GM18907 (cell line): Measurements from ENCODE around the gene USP17L20.
"Not testable (repeated sequence)": the region's sequence is repeated elsewhere in the genome, so short reads cannot be mapped to it uniquely, and the experiment has no call there.

ENCODE experiments used
- ATAC-seq: cut with Tn5 transposase; IDR thresholded peaks from one replicate; pipeline ENCODE4 v1.9.1; 2021; ENCODE audit warnings: mild to moderate bottlenecking, moderate library complexity; ENCODE audit not compliant: unreplicated experiment

USP17L20 gene, protein sequence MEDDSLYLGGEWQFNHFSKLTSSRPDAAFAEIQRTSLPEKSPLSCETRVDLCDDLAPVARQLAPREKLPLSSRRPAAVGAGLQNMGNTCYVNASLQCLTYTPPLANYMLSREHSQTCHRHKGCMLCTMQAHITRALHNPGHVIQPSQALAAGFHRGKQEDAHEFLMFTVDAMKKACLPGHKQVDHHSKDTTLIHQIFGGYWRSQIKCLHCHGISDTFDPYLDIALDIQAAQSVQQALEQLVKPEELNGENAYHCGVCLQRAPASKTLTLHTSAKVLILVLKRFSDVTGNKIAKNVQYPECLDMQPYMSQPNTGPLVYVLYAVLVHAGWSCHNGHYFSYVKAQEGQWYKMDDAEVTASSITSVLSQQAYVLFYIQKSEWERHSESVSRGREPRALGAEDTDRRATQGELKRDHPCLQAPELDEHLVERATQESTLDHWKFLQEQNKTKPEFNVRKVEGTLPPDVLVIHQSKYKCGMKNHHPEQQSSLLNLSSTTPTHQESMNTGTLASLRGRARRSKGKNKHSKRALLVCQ

DNA sequence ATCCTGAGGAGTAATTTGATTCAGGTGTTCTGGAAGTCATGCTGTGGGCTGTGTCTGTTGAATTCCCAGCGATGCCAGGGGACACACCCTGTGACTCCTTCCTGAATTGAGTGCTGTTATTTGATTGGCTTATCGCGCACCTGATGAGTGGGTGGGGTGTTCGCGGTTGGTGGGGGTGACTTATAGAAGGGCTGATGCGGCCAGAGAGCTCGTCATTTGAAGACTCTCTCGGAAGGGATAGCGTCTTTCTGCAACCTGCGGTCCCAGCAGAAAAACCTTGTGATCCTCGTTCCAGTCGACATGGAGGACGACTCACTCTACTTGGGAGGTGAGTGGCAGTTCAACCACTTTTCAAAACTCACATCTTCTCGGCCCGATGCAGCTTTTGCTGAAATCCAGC is at the start of gene USP17L20:
USP17L20 (plus strand) TSS at position 301 of the 400 bp plus-strand sequence; CDS start at position 301, 0 bp downstream.
- ATAC-seq, result not testable (repeated sequence)

DNA sequence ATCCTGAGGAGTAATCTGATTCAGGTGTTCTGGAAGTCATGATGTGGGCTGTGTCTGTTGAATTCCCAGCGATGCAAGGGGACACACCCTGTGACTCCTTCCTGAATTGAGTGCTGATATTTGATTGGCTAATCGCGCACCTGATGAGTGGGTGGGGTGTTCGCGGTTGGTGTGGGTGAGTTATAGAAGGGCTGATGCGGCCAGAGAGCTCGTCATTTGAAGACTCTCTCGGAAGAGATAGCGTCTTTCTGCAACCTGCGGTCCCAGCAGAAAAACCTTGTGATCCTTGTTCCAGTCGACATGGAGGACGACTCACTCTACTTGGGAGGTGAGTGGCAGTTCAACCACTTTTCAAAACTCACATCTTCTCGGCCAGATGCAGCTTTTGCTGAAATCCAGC is 47.6 kb upstream of the USP17L20 start, which contains the start of gene USP17L10:
USP17L10 (plus strand) TSS at position 301 of the 400 bp plus-strand sequence; CDS start at position 301, 0 bp downstream.
- not testable (repeated sequence) for ATAC-seq

DNA sequence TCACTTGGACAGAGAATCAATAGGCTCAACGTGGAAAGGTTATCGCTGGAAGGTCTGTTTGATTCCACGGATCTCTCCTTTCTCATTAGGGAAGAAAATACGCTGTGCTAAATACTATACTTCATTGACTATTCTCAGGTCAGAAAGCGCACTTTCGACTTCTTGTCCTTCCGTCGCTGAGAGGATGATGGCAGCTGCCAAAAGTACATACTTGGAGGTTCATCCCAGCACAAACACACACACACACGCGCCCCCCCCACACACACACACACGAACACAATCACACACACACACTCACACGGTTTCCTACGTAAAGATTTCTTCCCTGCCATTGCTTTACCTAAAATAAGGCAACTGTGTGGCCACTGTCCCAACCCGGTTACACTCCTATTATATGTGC is 43.2 kb upstream of the USP17L20 start:
- not testable (repeated sequence) for ATAC-seq

DNA sequence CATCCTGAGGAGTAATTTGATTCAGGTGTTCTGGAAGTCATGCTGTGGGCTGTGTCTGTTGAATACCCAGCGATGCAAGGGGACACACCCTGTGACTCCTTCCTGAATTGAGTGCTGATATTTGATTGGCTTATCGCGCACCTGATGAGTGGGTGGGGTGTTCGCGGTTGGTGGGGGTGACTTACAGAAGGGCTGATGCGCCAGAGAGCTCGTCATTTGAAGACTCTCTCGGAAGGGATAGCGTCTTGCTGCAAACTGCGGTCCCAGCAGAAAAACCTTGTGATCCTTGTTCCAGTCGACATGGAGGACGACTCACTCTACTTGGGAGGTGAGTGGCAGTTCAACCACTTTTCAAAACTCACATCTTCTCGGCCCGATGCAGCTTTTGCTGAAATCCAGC is 42.8 kb upstream of the USP17L20 start, which contains the start of gene USP17L11:
USP17L11 (plus strand) TSS at position 301 of the 400 bp plus-strand sequence; CDS start at position 301, 0 bp downstream.
- not testable (repeated sequence) for ATAC-seq

DNA sequence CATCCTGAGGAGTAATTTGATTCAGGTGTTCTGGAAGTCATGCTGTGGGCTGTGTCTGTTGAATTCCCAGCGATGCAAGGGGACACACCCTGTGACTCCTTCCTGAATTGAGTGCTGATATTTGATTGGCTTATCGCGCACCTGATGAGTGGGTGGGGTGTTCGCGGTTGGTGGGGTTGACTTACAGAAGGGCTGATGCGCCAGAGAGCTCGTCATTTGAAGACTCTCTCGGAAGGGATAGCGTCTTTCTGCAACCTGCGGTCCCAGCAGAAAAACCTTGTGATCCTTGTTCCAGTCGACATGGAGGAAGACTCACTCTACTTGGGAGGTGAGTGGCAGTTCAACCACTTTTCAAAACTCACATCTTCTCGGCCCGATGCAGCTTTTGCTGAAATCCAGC is 38.1 kb upstream of the USP17L20 start, which contains the start of gene USP17L12:
USP17L12 (plus strand) TSS at position 301 of the 400 bp plus-strand sequence; CDS start at position 301, 0 bp downstream.
- ATAC-seq, result not testable (repeated sequence)

DNA sequence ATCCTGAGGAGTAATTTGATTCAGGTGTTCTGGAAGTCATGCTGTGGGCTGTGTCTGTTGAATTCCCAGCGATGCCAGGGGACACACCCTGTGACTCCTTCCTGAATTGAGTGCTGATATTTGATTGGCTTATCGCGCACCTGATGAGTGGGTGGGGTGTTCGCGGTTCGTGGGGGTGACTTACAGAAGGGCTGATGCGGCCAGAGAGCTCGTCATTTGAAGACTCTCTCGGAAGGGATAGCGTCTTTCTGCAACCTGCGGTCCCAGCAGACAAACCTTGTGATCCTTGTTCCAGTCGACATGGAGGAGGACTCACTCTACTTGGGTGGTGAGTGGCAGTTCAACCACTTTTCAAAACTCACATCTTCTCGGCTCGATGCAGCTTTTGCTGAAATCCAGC is 33.3 kb upstream of the USP17L20 start, which contains the start of gene USP17L13:
USP17L13 (plus strand) TSS at position 301 of the 400 bp plus-strand sequence; CDS start at position 301, 0 bp downstream.
- not testable (repeated sequence) for ATAC-seq

DNA sequence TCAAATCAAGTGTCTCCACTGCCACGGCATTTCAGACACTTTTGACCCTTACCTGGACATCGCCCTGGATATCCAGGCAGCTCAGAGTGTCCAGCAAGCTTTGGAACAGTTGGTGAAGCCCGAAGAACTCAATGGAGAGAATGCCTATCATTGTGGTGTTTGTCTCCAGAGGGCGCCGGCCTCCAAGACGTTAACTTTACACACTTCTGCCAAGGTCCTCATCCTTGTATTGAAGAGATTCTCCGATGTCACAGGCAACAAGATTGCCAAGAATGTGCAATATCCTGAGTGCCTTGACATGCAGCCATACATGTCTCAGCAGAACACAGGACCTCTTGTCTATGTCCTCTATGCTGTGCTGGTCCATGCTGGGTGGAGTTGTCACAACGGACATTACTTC is 27.7 kb upstream of the USP17L20 start:
- not testable (repeated sequence) for ATAC-seq

DNA sequence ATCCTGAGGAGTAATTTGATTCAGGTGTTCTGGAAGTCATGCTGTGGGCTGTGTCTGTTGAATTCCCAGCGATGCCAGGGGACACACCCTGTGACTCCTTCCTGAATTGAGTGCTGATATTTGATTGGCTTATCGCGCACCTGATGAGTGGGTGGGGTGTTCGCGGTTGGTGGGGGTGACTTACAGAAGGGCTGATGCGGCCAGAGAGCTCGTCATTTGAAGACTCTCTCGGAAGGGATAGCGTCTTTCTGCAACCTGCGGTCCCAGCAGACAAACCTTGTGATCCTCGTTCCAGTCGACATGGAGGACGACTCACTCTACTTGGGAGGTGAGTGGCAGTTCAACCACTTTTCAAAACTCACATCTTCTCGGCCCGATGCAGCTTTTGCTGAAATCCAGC is 23.8 kb upstream of the USP17L20 start, which contains the start of gene USP17L15:
USP17L15 (plus strand) TSS at position 301 of the 400 bp plus-strand sequence; CDS start at position 301, 0 bp downstream.
- not testable (repeated sequence) for ATAC-seq

DNA sequence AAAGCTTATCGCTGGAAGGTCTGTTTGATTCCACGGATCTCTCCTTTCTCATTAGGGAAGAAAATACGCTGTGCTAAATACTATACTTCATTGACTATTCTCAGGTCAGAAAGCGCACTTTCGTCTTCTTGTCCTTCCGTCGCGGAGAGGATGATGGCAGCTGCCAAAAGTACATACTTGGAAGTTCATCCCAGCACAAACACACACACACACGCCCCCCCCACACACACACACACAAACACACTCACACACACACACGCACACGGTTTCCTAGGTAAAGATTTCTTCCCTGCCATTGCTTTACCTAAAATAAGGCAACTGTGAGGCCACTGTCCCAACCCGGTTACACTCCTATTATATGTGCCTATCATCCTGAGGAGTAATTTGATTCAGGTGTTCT is 19.5 kb upstream of the USP17L20 start:
- not testable (repeated sequence) for ATAC-seq

DNA sequence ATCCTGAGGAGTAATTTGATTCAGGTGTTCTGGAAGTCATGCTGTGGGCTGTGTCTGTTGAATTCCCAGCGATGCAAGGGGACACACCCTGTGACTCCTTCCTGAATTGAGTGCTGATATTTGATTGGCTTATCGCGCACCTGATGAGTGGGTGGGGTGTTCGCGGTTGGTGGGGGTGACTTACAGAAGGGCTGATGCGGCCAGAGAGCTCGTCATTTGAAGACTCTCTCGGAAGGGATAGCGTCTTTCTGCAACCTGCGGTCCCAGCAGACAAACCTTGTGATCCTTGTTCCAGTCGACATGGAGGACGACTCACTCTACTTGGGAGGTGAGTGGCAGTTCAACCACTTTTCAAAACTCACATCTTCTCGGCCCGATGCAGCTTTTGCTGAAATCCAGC is 14.3 kb upstream of the USP17L20 start, which contains the start of gene USP17L17:
USP17L17 (plus strand) TSS at position 301 of the 400 bp plus-strand sequence; CDS start at position 301, 0 bp downstream.
- ATAC-seq, result not testable (repeated sequence)

DNA sequence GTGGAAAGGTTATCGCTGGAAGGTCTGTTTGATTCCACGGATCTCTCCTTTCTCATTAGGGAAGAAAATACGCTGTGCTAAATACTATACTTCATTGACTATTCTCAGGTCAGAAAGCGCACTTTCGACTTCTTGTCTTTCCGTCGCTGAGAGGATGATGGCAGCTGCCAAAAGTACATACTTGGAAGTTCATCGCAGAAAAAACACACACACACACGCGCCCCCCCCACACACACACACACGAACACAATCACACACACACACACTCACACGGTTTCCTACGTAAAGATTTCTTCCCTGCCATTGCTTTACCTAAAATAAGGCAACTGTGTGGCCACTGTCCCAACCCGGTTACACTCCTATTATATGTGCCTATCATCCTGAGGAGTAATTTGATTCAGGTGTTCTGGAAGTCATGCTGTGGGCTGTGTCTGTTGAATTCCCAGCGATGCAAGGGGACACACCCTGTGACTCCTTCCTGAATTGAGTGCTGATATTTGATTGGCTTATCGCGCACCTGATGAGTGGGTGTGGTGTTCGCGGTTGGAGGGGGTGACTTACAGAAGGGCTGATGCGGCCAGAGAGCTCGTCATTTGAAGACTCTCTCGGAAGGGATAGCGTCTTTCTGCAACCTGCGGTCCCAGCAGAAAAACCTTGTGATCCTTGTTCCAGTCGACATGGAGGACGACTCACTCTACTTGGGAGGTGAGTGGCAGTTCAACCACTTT is 9.8 kb upstream of the USP17L20 start, which contains the start of gene USP17L18:
USP17L18 (plus strand) TSS at position 678 of the 728 bp plus-strand sequence; CDS start at position 678, 0 bp downstream.
- ATAC-seq, result not testable (repeated sequence)

DNA sequence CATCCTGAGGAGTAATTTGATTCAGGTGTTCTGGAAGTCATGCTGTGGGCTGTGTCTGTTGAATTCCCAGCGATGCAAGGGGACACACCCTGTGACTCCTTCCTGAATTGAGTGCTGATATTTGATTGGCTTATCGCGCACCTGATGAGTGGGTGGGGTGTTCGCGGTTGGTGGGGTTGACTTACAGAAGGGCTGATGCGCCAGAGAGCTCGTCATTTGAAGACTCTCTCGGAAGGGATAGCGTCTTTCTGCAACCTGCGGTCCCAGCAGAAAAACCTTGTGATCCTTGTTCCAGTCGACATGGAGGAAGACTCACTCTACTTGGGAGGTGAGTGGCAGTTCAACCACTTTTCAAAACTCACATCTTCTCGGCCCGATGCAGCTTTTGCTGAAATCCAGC is 4.8 kb upstream of the USP17L20 start, which contains the start of gene USP17L19:
USP17L19 (plus strand) TSS at position 301 of the 400 bp plus-strand sequence; CDS start at position 301, 0 bp downstream.
- not testable (repeated sequence) for ATAC-seq

DNA sequence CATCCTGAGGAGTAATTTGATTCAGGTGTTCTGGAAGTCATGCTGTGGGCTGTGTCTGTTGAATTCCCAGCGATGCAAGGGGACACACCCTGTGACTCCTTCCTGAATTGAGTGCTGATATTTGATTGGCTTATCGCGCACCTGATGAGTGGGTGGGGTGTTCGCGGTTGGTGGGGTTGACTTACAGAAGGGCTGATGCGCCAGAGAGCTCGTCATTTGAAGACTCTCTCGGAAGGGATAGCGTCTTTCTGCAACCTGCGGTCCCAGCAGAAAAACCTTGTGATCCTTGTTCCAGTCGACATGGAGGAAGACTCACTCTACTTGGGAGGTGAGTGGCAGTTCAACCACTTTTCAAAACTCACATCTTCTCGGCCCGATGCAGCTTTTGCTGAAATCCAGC is 4.6 kb downstream of the USP17L20 start, which contains the start of gene USP17L21:
USP17L21 (plus strand) TSS at position 301 of the 400 bp plus-strand sequence; CDS start at position 301, 0 bp downstream.
- ATAC-seq, result not testable (repeated sequence)

DNA sequence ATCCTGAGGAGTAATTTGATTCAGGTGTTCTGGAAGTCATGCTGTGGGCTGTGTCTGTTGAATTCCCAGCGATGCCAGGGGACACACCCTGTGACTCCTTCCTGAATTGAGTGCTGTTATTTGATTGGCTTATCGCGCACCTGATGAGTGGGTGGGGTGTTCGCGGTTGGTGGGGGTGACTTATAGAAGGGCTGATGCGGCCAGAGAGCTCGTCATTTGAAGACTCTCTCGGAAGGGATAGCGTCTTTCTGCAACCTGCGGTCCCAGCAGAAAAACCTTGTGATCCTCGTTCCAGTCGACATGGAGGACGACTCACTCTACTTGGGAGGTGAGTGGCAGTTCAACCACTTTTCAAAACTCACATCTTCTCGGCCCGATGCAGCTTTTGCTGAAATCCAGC is 9.4 kb downstream of the USP17L20 start, which contains the start of gene USP17L22:
USP17L22 (plus strand) TSS at position 301 of the 400 bp plus-strand sequence; CDS start at position 301, 0 bp downstream.
- ATAC-seq, result not testable (repeated sequence)

DNA sequence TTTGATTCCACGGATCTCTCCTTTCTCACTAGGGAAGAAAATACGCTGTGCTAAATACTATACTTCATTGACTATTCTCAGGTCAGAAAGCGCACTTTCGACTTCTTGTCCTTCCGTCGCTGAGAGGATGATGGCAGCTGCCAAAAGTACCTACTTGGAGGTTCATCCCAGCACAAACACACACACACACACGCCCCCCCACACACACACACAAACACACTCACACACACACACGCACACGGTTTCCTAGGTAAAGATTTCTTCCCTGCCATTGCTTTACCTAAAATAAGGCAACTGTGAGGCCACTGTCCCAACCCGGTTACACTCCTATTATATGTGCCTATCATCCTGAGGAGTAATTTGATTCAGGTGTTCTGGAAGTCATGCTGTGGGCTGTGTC is 13.8 kb downstream of the USP17L20 start:
- ATAC-seq, result not testable (repeated sequence)
